HuH-7 (cell line): ENCODE data around the gene PTPRB.
"Not testable (repeated sequence)": the region's sequence is repeated elsewhere in the genome, so short reads cannot be mapped to it uniquely, and the experiment has no call there.

Source experiments
- DNase-seq: peaks from one replicate; pipeline ENCODE4 v3.0.0; 2011; ENCODE audit warnings: low spot score

The PTPRB gene

GRCh38 chr12:70540996-70541395, 96.2 kb downstream of the PTPRB start:
- no peak for DNase-seq

GRCh38 chr12:70536650-70537049, 100.6 kb downstream of the PTPRB start:
- no peak for DNase-seq

GRCh38 chr12:70535896-70536374, 101.3 kb downstream of the PTPRB start:
- DNase-seq, result no peak

DNA sequence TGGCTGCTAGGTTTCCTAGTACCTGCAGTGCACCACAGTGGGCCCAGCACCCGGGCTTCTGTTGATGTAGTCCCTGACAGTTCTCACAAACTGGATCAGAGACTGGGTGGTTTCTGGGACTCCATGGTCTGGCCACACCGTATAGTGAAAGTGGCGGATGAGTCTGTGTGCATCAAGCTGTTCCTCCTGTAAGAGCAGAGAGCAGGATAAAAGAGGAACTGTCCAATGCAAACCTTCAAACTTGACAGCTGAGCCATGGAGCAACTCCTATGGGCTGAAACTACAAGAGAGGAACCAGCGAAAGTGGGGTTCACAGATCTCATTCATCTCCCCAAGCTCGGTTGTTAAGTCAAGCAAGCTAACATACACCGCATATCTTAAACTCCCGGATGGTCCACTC, 102.8 kb downstream of the PTPRB start:
- DNase-seq, result no peak

GRCh38 chr12:70529647-70530046, 107.6 kb downstream of the PTPRB start:
- DNase-seq, result no peak

DNA sequence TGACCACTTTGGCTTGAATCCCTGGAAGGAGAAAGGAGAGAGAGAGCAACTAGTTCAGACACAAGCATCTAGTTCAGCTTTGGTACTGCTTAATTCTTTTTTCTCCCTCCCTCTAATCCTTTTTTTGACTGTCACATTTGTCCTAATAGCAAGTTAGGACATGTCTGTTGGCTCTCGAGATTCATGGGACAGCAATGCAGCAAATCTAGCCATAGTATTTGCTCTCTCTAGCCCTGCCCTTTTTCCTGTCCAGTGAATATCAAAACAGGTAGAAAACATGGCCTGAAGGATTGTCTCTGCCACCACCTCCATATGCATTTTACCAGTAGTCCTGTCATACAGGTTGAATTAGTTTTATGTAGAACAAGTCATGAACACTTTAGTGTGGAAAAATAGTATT, 116.4 kb downstream of the PTPRB start:
- DNase-seq, result no peak

DNA sequence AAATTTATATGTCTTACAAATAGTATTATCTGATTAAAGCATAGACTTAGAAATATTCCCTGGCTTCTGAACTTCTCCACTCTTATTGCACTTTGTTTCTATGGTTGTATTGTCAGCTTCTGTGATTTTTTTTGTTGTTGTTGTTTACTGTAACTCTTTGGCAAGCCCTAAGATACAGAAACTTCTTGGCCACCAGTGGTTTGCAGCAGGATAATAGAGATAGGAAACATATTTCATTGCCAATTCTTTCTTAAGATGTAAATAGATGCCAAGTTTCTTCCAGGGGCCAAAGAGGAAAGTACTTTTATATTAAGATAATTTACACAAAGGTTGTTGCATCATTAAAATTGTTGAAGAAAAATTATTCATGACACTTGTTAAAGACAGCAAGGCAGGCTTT, 123.8 kb downstream of the PTPRB start:
- DNase-seq, result no peak

- DNase-seq, result no peak
Measured at GRCh38 chr12:70508178-70508577, 129.1 kb downstream of the PTPRB start.

- DNase-seq, result no peak
Measured at GRCh38 chr12:70507442-70507841, 129.8 kb downstream of the PTPRB start.

DNA sequence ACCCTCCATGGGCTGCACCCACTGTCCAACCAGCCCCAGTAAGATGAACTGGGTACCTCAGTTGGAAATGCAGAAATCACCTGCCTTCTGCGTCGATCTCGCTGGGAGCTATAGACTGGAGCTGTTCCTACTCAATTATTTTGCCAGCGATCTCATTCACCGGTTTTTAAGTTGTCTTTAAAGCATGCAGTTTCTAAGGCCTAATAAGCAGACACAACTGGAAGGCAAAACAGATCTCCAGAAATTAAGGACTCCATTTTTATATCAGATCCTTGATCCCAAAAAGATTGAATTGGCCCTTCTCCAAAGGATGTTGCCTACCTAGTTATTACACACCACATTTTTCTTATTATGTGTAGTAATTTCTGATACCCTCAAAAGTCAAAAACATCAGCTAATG, 139.7 kb downstream of the PTPRB start:
- DNase-seq, result no peak

DNA sequence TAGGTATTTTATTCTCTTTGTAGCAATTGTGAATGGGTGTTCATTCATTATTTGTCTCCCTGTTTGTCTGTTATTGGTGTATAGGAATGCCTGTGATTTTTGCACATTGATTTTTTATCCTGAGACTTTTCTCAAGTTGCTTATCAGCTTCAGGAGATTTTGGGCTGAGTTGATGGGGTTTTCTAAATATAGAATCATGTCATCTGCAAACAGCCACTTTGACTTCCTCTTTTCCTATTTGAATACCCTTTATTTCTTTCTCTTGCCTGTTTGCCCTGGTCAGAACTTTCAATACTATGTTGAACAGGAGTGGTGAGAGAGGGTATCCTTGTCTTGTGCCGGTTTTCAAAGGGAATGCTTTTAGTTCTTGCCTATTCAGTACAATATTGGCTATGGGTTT, 144.3 kb downstream of the PTPRB start:
- DNase-seq, result not testable (repeated sequence)

DNA sequence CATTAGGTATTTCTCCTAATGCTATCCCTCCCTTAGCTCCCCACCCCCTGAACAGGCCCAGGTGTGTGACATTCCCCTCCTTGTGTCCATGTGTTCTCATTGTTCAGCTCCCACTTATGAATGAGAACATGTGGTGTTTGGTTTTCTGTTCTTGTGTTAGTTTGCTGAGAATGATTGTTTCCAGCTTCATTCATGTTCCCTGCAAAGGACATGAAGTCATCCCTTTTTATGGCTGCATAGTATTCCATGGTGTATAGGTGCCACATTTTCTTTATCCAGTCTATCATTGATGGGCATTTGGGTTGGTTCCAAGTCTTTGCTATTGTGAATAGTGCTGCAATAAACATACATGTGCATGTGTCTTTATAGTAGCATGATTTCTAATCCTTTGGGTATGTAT, 146.3 kb downstream of the PTPRB start:
- DNase-seq, result not testable (repeated sequence)

GRCh38 chr12:70487440-70487839, 149.8 kb downstream of the PTPRB start:
- no peak for DNase-seq

DNA sequence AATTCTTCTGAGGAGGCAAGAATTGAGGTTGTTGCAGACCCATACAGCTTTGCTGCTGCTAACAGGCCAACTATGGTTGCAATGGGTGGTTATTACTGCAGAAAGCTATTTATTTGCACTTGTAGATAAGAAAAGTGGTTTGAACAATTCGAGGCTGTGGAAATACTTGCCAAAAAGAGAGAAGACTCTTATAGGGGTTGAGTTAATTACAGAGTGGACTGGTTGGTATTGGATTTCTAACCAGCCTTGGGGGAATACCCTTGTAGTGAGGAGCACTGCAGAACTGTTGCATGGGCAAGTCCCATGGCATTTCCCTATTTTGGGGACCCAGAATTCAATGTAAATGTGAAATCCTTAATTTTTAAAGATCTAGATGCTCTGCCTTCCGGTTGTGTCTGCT, 150.6 kb downstream of the PTPRB start:
- DNase-seq, result no peak

DNA sequence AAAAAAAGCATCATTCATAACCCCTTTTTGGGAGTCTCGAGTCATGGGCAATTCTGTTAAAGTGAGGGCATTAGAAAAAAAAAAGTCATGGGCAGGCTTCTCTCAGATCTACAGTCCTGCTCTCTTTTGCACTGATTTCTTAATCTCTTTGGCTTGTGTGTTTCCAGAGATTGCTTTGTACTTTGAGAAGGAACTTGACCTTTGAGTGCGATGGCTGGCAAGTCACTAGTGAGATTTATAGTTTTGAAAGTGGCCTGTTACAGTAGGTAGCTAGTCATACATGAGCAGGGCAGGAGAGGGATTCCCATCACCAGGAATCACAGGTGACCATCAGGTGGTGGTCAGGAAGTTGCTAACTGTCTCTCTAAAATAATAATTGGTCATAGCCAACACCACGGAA, 151.5 kb downstream of the PTPRB start:
- no peak for DNase-seq

DNA sequence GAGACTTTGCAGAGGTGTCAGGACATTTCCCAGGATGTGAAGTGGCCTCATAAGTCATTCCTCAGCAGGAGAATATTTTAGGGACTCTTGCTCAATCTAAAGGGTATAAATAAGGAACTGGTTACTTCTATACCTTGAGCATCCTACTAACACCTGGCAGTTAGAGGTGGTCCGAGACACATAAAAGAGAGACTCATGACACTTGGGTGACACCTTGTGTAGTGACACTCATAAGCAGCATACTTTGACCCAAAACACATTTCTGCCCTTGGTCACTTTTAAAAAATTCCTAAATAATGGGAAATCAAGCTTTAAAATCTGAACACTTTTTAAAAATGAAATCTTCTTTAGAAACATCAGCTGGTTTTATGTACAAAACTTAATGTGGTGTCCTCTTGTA, 152.8 kb downstream of the PTPRB start:
- DNase-seq, result no peak

DNA sequence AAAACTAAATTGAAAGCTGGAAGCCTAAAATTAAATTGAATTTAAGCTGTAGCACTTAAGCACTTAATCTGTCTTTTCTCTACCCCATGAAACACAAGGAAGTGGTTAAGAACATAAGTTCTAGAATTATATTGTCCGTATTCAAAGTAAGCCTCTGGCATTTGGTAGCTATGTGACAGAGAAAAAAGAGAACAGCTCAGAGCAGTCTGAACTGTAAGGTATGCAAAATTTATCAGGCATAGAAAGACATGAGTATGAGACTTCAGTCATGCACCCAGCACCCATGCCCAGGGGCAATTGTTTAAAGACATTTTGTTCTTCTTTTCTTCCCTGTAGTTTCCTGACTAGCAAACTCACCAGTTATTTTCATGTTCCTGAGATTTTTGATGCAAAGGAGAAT, 154.5 kb downstream of the PTPRB start:
- no peak for DNase-seq

GRCh38 chr12:70469221-70469820, 167.9 kb downstream of the PTPRB start:
- no peak for DNase-seq

DNA sequence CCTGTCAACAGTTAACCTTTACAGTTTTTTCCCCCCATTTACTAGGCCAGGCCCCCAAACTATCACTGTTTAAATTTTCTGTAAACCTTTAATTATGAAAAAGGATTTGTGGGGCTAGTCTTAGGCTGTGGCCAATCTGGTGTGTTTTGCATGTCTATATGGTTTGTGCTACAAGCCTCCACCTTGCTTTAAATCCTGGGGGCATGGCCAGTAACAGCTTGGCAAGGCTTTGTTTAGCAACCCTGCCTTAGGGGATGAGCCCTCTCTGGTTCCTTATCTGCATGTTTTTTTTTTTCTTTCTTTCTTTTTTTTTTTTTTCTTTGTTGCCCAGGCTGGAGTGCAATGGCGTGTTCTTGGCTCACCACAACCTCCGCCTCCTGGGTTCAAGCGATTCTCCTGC, 168.5 kb downstream of the PTPRB start:
- DNase-seq, result no peak

DNA sequence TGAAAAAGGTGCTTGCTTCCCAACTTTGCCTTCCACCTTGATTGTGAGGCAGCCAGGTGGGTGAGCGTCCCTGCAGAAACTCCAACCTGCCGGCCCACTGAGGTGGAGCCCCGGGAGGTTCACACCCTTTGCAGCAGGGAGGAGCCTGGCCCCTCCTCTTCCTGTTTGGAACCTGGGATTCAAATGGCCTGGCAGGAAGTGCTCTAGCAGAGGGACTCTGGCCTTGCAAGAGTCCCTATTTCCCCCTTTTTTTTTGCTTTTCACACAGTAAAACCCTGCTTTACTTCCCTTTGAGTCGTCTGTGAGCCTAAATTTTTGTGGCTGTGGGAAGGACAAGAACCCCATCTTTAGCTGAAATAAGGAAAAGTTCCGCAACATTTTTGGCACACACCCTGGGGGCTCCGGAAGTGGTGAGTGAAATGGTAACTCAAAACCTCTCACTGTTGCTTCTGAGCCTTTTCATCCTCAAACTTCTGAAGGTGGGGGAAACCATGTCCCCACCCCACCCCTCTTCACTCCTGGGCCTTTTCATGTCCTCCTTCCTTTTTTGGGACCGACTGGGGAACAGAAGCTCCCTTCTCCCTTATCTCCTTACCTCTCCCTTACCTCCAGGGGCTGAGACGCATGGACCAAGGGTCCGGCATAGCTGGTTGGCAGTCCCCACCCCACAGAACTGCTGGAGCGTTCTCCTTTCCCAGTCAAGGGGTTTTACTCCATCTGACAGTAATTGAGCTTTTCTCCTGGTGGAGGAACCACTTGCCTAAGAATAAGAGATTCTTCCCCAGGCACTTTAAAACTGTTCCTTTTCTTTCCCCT, 169.1 kb downstream of the PTPRB start:
- no peak for DNase-seq

GRCh38 chr12:70467476-70467875, 169.8 kb downstream of the PTPRB start:
- no peak for DNase-seq

DNA sequence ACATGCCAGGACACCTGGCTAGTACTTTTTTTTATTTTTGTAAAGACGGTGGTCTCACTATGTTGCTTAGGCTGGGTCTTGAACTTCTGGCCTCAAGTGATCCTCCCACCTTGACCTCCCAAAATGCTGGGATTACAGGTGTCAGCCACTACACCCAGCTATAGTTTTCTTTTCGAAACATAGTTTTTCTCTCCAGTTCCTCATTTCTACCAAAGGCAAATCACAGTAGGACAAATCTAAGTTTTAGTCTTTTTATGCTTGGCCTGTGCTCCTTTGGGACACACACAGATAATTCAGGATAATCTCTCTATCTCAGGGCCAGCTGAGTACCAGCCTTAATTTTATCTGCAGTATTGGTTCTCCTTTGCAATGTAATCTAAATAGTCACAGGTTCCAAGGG, 170.5 kb downstream of the PTPRB start:
- no peak for DNase-seq
